Left renal cortex interstitium (tissue), 4 donors: ENCODE data around the gene TMPRSS11B. TPM values are rescaled to one million over a fixed set of nuclear protein-coding genes. Genes with fewer than 3 reads are reported as not detected.
"Not testable (repeated sequence)": the region's sequence is repeated elsewhere in the genome, so short reads cannot be mapped to it uniquely, and the experiment has no call there.

Experiments
- DNase-seq, 4 donors: peaks; one replicate each; pipeline ENCODE4 v3.0.0-alpha.2; 2013; ENCODE audit warnings: low read depth in 4 of 4, low spot score in 2 of 4, missing footprints in 1 of 4
- polyA plus RNA-seq, 4 donors: library from polyadenylated mRNA; unstranded; fragments of 120-200 nt; gene quantifications; one replicate each; pipeline ENCODE4 v1.2.1, GENCODE V29; 2013; ENCODE audit not compliant: insufficient read length in 4 of 4

The TMPRSS11B gene
- polyA plus RNA-seq, 4 donors: 0.06 to 0.17 (median 0.11) TPM

DNA sequence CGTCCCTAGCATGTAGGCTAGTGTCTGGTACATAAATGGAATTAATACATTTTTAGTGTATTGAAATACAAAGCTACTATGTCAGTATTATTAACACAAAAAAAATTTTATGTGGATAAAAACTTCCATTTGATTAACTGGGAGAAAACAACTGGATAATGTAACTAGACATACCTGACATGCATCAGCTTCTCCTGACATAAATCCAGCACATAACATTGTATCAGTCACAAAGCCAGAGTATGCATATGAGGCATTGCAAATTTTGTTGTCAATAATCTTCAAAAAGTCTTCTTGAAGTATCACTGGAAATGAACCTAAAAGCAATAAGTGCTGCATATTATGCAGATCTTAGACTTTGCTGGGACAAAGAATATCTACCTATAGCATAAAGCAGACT lies 16.9 kb downstream of the TMPRSS11B start:
- no peak for DNase-seq

DNA sequence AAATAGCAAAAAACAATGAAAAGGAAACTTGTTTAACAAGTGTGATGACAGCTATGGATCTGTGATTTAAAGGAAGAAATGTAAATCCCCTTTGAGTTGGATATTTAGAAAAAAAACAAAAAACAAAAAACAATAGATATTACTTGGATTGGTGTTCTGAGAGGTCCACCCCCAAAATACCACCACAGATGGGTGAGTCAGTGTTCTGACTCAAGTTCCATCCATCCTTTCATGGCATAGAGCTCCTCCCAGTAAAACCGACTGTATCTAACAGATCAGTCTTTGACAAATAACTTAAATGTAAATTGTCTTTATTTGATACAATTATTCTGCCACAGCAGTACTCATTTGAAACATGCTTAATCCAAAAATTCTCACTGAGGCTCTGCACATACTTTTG lies 27.4 kb downstream of the TMPRSS11B start:
- no peak for DNase-seq

DNA sequence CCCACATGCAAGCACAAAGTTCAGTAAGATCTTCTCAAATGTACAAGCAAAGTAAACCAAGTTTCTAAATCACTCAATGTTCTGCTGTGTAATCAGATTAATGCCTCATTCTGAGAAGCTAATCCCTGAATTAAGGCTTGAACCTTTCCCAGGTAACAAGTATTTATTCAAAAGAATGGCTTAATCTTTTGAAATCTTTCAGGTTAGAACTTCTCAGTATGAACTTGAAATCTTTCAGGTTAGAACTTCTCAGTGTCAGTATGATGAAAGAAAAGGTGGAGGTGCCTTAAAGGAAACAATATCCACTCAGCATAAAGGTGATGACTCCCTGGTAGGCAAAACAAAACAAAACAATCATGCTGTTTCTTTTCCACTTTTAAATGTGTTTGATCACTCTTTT lies 29.0 kb downstream of the TMPRSS11B start:
- DNase-seq: no peak

DNA sequence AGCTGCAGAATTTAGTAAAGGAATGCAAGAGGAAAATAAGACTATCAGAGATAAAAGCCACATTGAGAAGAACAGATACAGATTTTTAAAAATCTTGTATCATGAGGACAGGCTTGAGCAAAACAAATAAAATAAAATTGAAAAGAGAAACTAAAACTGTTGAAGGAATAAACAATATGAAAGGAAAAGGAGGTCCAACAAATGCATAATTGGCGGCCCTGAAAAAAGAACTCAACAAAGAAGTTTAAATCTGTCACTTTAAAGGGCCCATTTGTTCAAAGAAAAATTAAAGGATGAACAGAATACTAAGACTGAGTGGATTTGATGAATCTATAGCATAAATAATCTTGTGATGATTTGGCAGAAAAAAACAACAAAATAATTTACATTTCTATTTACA lies 36.5 kb downstream of the TMPRSS11B start:
- no peak for DNase-seq

DNA sequence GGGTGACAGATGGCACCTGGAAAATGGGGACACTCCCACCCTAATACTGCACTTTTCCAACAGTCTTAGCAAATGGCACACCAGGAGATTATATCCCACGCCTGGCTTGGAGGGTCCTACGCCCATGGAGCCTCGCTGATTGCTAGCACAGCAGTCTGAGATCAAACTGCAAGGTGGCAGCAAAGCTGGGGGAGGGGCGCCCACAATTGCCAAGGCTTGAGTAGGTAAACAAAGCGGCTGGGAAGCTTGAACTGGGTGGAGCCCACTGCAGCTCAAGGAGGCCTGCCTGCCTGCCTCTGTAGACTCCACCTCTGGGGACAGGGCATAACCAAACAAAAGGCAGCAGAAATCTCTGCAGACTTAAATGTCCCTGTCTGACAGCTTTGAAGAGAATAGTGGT lies 51.2 kb downstream of the TMPRSS11B start:
- DNase-seq: not testable (repeated sequence)

DNA sequence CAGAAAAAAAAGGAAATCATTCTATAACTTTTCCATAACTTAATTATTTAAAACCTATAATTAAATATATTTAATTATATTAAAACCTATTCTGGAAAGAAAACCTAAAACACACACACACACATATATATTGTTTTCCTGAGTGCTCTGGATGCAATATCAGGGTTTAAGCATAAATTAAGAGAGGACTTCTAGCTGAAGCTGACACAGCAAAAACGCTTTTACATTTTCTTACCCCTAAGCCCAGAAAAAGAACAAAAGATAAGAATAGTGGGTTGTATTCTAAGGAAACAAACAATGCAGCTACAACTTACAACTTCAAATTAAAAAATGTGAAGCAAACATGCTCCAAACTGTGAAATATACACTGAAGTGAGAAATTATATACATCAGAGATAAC lies 52.3 kb downstream of the TMPRSS11B start:
- DNase-seq: no peak

DNA sequence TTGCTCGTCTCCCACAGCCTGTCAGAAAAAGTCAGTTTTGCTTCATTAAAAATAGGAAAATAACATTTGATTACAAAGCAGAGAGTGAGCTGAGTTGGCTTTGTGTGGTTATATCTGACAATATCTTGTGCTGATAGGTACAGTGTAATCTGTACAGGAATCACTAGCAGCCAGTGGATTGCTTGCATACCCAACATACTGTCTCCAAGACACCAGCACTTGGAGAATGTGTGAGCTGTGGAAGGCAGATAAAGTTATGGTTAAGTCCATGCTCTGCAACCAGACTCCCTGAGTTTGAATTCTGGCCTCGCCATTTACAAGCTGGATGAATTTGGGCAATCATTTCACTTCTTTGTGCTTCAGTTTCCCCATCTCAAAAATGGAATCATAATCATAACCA lies 58.3 kb downstream of the TMPRSS11B start:
- no peak for DNase-seq

DNA sequence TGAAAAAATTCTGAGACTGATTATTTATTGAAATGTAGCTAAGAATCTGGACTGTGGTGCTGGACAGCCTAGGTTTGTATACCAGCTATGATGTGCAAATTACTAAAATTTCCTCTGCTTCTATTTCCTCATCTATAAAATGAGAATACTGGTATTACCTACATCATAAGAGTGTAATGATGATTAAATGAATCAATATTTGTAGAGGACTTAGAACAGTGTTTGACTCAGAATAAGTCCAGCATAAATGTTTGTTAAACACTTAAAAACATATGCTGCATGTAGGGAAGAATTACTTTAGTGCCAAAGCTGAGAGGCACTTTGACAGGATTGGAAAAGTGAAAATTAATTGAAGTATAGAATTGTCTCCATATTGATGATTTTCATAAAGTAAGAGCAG lies 60.6 kb downstream of the TMPRSS11B start:
- DNase-seq: no peak

DNA sequence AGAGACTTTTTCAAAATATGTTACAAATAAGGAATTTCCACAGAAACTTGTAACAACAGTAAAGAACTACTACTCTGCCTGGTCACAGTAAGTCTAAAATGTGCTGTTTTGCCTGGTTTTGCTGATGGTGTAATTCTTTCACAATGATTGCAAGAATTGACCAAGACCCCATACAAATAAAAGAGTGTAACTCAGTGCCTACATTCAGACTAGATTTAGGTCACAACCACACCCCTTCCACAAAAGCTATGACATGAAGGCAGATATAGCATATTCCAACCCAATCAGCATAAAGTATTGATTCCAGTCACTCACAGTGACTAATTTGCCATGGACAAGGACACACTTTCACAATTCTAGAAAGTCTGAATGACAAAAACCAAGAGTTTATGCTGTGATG lies 62.1 kb downstream of the TMPRSS11B start:
- no peak for DNase-seq

DNA sequence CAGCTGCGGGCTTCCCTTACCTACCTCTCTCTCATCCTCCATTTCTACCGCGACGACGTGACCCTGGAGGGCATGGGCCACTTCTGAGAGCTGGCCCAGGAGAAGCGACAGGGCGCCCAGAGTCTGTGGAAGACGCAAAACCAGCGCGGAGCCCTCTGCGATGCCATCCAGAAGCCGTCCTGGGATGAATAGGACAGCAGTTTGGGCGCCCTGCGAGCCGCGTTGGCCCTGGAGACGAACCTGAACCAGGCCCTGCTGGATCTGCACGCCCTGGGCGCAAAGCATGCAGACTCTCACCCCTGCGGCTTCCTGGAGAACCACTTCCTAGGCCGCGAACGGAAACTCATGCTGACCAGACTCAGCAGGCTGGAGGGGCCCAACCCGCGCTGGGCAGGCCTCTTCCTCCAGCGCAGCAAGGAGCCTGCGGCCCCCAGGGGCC lies 63.1 kb downstream of the TMPRSS11B start:
- no peak for DNase-seq

DNA sequence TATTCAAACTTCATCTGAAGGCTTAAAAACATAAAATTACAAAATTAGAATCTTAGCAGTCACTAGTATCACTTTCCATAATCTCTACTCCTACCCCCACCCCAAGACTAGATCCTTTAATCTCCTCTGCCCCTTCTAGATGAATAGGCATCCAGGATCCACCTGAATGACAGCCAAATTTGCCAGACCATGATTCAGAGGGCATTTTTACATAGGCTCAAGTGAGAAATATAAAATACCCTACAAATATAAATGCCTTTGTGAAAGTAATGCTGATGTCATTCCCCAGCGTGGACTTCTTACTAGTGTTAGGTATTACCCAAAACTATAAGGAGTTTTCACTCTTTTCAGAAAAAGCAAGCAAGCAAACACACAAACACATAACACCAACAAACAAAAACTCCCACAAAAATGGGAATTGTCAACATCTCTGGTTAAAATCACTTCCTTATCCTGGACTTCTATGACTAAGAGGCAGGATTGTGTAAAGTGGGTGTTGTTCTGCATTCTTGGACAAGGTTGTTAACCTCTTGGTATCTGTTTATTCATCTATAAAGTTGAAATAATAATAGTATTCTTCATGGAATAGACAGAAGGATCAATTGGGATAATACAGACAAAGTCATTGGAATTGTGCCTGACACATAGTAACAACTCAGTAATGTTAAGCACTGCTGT lies 64.5 kb downstream of the TMPRSS11B start:
- DNase-seq: no peak

DNA sequence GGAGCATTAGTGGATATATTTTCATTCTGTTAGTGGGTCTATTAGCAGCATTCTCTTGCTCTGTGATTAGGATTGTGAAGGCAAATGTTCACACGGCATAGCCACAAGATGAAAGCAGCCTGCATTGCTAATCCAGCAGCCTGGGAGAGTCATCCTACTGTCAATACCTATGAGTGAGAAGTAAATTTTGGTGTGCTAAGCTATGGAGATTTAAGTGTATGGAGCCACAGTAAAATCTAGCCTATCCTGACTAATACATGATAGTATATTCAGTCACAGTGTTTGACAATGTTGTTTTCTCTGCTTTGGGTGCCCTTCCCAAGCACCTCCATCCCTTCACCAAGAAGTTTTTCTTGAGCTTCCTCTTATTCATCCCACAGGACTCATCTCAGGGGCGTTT lies 68.6 kb downstream of the TMPRSS11B start:
- DNase-seq: no peak

Other genes with a start within 250 kb of the TMPRSS11B start
- gene TMPRSS11F, start 115.8 kb downstream of the TMPRSS11B start, polyA plus RNA-seq: not detected
- 100 to 1,000 TPM; 139 to 206 (median 182) TPM for gene YTHDC1, start 104.4 kb upstream of the TMPRSS11B start, polyA plus RNA-seq
- under 1 TPM in 2 of 4 donors, not detected in 2; 0.11 to 0.28 TPM for gene TMPRSS11E, start 201.8 kb upstream of the TMPRSS11B start, polyA plus RNA-seq